ENCODE data around the gene FLACC1. TPM values are rescaled to one million over a fixed set of nuclear protein-coding genes. Genes with fewer than 3 reads are reported as not detected.
"Not testable (repeated sequence)": the region's sequence is repeated elsewhere in the genome, so short reads cannot be mapped to it uniquely, and the experiment has no call there.

Gene FLACC1, protein sequence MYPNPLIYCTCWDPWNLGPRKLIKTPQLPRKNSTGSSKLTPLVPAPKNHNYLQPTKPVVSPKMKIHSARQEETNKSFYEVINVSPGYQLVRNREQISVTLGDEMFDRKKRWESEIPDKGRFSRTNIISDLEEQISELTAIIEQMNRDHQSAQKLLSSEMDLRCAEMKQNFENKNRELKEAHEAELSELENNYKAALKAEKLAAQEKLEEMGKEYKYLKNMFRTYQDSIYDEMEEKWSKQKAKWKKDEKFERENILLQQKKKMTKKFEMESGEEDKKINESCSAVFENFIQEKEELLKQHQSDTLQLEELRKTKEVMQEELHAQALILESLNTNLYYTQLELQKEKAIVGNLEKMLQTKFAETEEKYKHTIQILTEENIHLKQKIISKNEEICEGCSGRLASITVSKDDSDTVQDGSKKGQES
- total RNA-seq = 0.27 TPM

DNA sequence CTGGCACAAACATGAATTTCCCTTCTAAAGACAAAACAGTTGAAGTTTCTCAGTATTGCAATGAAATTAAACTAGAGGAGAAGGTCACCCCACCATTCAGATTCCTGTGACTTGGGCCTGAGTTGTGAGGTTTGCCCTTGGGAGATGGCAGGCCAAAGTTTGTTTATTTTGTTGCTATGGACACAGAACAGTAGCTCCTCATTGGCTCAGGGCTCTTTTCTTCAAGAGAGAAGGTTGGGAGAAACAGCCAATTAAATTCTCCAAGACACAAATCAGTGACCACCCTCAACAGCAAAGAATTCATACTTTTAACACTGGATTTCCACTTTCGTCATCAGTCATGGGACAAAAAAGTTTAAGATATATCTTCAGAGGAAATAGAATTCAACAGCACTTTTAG lies at the start of gene FLACC1:
TSS of gene FLACC1 (minus strand) at position 125 of the 400 bp plus-strand sequence. CDS start 5,941 bp downstream, outside the sequence.
- peak in 2 of 3 donors; percentile 24 to 60 for DNase-seq (ENCODE audit: low read depth in 2 of 3, low spot score in 2 of 3)

GRCh38 chr2:201406077-201406662 lies 49.0 kb upstream of the FLACC1 start:
- no peak for DNase-seq (ENCODE audit: low read depth in 2 of 3, low spot score in 2 of 3)

GRCh38 chr2:201404699-201405280 lies 47.6 kb upstream of the FLACC1 start:
- DNase-seq (ENCODE audit: low read depth in 2 of 3, low spot score in 2 of 3) = peak in 1 of 3 donors; percentile 11

DNA sequence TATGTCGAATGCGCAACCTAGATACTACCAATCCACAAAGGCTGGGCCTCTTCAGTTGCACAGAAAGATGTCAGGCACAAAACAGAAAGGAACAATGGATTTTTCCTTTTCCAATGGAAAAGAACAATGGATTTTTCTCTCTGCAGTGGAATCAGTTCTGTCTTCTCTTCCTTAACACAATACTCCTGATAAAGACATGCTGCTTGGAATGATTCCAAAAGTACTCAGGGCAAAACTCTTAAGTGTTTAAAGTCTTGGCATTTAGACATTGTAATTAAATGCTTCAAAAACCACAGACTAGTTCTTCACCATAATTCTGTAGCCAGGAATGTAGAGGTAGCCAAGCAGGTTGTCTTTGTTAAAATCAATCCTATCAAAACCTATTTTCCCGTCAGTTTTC lies 46.7 kb upstream of the FLACC1 start:
- DNase-seq (ENCODE audit: low read depth in 2 of 3, low spot score in 2 of 3) = no peak

DNA sequence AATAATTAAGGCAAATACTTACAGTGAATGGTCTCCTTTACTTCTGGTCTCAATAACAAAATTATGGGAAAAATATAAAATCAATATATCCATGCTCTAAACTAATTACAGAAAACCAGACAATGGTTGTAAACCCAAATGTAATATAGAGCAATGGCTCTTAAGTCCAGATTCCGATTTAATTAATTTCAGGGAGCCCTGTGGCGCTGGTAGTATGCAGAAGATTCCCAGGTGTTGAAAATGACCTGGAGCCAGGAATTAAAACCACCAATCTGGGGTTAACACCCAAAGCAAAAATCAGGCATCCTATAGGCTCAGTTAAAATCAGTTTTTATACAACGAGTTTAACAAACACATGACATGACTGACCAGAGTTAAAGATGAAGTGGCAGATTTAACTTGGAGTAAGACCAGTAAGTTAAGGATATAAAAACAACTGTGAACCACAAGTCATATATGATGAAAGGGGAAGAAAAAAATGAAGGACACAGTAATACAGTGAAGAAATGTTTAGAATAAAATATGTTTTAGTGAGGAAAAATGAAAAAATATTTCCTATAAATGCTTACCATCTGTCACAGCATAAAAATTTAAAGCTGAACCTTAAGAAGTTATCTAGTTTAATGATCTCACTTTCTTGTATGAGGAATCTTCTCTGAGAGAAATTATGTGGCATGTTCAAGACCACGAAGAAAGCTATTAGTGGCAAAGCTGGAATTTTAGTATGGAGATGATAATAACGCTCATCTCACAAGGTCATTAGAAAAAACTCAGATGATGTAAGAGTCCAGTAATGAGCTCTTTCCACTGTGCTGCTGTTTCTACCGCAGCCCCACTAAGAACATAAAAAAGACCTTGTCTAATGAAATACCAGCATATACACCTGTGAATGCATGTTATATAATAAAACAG lies 45.8 kb upstream of the FLACC1 start:
- no peak for DNase-seq (ENCODE audit: low read depth in 2 of 3, low spot score in 2 of 3)

- DNase-seq (ENCODE audit: low read depth in 2 of 3, low spot score in 2 of 3) = no peak
Observed at GRCh38 chr2:201401815-201402214, 44.7 kb upstream of the FLACC1 start.

DNA sequence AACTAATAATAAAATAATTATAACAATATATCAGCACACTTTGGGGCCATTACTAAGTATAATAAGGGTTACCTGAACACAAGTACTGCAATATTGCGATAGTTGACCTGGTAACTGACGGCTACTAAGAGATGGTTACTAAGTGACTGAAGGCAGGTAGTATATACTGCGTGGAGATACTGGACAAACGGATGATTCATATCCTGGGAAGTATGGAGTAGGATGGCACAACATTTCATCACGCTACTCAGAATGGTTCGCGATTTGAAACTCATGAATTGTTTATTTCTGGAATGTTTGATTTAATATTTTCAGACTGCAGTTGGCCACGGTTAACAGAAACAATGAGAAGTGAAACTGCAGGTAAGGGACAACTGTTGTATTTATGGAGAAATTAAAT lies 39.5 kb upstream of the FLACC1 start:
- DNase-seq (ENCODE audit: low read depth in 2 of 3, low spot score in 2 of 3) = no peak

DNA sequence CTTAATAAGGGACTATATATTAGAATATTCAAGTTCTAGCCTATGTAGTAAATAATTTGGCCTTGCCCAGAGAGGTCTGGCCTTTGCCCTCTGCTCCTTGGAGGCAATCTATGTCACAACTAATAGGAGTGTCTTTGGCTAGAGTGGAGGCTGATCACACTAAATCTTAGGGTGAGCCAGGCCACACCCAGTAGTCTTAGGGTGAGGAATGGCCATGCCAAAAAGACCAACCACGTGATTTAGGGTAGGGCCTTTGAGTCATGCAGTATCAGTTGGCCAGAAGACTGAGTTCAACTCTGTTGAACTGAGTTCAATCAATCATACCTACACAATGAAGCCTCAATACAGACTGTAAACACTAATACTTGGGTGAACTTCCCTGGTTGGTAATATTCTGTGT lies 26.0 kb upstream of the FLACC1 start:
- no peak for DNase-seq (ENCODE audit: low read depth in 2 of 3, low spot score in 2 of 3)

DNA sequence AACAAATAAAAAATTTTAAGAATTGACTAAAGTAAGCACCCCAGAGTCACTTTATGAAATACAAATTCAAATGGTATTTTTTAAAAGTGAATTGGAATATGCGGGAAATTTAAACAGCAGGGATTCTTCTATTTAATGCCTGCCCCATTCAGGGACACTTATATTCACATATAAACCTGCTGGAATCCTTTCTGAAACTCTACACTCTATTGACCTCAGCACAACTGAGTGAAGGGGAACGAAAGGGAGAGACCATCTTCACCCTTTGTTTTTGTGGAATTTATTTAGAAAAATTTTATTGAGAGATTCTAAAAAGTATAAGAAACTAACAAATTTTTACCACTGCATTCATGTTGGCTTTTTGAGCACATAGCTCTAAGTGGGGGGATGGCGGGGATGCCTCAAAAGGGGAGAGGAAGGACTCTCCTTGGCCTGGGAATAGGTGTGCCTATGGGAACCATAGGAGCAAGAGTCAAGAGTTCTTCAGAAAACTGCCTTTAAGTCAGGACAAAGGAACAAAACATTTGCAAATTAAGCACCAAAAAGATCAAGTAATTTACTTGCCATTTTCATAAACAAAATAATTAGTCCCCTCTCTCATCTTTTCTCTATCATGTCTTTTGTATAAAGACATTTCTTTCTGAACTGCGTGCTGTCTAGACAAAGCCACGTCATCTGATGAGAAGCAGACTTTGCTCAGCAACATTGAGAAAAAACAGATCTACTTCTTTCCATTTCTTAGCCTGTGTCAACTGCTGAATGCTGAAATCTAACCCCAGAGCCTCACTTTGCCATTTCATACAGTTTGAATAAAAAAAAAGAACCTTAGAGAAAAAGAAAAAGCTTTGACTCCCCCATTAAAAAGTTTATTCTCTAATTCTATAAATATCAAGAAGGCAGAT lies 21.6 kb upstream of the FLACC1 start:
- DNase-seq (ENCODE audit: low read depth in 2 of 3, low spot score in 2 of 3) = no peak

DNA sequence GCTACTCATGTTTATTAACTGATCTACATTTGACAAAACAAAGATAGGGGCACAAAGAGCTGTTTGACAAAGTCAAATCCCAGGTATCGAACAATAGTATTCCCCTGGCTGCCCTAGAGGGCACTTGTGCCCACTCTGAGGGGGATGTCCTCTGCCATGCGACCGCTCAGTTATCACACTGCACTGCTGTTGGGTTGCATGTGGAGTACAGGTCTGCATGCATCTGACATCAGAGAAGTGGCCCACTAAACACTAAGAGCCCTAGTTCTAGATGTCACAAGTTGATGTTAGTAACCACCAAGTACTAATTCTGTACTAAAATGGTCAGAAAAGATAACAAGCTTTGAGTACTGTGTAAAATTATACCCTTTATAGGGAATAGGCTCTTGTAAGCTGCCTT lies 20.1 kb upstream of the FLACC1 start:
- DNase-seq (ENCODE audit: low read depth in 2 of 3, low spot score in 2 of 3) = no peak

- no peak for DNase-seq (ENCODE audit: low read depth in 2 of 3, low spot score in 2 of 3)
Observed at GRCh38 chr2:201369775-201370174, 12.6 kb upstream of the FLACC1 start.

DNA sequence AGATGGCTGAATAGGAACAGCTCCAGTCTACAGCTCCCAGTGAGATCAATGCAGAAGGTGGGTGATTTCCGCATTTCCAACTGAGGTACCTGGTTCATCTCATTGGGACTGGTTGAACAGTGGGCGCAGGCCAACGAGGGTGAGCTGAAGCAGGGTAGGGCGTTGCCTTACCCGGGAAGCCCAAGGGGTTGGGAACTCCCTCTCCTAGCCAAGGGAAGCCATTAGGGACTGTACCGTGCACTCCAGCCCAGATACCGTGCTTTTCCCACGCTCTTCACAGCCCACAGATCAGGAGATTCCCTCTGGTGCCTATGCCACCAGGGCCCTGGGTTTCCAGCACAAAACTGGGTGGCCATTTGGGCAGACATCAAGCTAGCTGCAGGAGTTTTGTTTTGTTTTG lies 12.2 kb upstream of the FLACC1 start:
- not testable (repeated sequence) for DNase-seq (ENCODE audit: low read depth in 2 of 3, low spot score in 2 of 3)

GRCh38 chr2:201366146-201366545 lies 9.0 kb upstream of the FLACC1 start:
- DNase-seq (ENCODE audit: low read depth in 2 of 3, low spot score in 2 of 3) = no peak

GRCh38 chr2:201363857-201364560 lies 6.9 kb upstream of the FLACC1 start:
- DNase-seq (ENCODE audit: low read depth in 2 of 3, low spot score in 2 of 3) = peak; percentile 30 to 74 (median 41)

- no peak for DNase-seq (ENCODE audit: low read depth in 2 of 3, low spot score in 2 of 3)
Observed at GRCh38 chr2:201362396-201362795, 5.3 kb upstream of the FLACC1 start.

GRCh38 chr2:201361078-201361733 lies 4.1 kb upstream of the FLACC1 start:
- DNase-seq (ENCODE audit: low read depth in 2 of 3, low spot score in 2 of 3) = no peak

DNA sequence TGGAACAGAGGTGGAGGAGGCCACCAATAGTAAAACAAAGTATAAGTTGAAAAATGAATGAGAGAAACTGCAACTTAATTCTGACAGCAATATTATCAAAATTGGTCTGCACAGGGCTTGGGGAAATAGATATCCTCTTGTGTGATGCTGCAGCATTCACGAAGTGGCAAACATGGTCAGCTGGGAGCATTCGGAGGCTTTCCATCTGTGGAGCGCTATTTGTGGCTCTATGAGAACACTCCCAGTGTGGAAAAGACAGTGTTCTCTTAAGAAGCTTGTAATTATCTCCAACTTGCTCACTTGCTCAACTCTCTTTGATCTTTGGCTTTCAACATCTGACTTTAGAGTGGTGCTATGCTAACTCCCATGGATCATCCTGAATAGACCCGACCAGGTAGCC lies 3.1 kb upstream of the FLACC1 start:
- no peak for DNase-seq (ENCODE audit: low read depth in 2 of 3, low spot score in 2 of 3)

DNA sequence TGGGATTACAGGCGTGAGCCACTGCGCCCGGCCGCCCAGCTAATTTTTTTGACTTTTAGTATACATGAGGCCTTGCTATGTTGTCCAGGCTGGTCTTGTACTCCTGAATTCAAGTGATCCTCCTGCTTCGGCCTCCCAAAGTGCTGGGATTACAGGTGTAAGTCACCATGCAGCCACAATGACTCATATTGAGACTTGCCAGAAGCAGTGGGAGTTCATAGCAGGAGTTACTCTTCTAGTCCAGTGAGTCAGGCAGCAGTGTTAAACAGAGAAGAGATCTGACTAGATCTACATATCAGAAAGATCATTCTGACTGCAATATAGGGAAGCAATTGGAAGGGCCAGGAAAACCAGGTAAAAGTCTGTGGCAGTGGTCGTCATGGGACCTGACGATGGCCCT lies 1.5 kb upstream of the FLACC1 start:
- no peak for DNase-seq (ENCODE audit: low read depth in 2 of 3, low spot score in 2 of 3)

GRCh38 chr2:201353116-201353515 lies 4.0 kb downstream of the FLACC1 start:
- DNase-seq (ENCODE audit: low read depth in 2 of 3, low spot score in 2 of 3) = no peak

Data from hematopoietic multipotent progenitor cell (in vitro differentiated cells).